CD14-positive monocyte (primary cell): ENCODE results near the gene CXCR3. TPM values are rescaled to one million over a fixed set of nuclear protein-coding genes. Genes with fewer than 3 reads are reported as not detected.

ENCODE experiments used
- DNase-seq, 3 donors: peaks; one replicate each; pipeline ENCODE4 v3.0.0-alpha.2; 2011 to 2022
- H2AFZ ChIP-seq: 2 replicates; pipeline ENCODE4 v1.6.0; 2012; ENCODE audit warnings: mild to moderate bottlenecking, low read depth, low read length, inconsistent platforms; ENCODE audit not compliant: insufficient read depth, poor library complexity, severe bottlenecking
- H3K27ac ChIP-seq, 2 donors: 1 replicate in 1 of 2; 2 replicates in 1 of 2; pipeline ENCODE4 v1.5.1; 2012 to 2013; ENCODE audit warnings: low read length in 2 of 2, control low read depth in 1 of 2, inconsistent platforms in 1 of 2, low read depth in 1 of 2, mild to moderate bottlenecking in 1 of 2
- H3K27me3 ChIP-seq, 2 donors: one replicate each; pipeline versions ENCODE4 v1.6.0 to v1.6.1; 2011 to 2013; ENCODE audit warnings: low read length in 2 of 2; ENCODE audit not compliant: control insufficient read depth in 2 of 2, insufficient read depth in 2 of 2
- H3K36me3 ChIP-seq, 2 donors: replicated peaks in 1 of 2; 1 replicate in 1 of 2; 2 replicates in 1 of 2; pipeline versions ENCODE4 v1.5.1 to v1.6.1; 2012 to 2013; ENCODE audit warnings: low read length in 2 of 2, control low read depth in 1 of 2, inconsistent platforms in 1 of 2, mild to moderate bottlenecking in 1 of 2; ENCODE audit not compliant: insufficient read depth in 2 of 2, control insufficient read depth in 1 of 2
- H3K4me1 ChIP-seq, 2 donors: 1 replicate in 1 of 2; 2 replicates in 1 of 2; pipeline versions ENCODE4 v1.5.1 to v1.6.1; 2012 to 2013; ENCODE audit warnings: low read length in 2 of 2, control low read depth in 1 of 2, inconsistent platforms in 1 of 2, mild to moderate bottlenecking in 1 of 2, moderate library complexity in 1 of 2; ENCODE audit not compliant: insufficient read depth in 2 of 2, control insufficient read depth in 1 of 2
- H3K4me2 ChIP-seq: replicated peaks from 2 replicates; pipeline ENCODE3; 2012; ENCODE audit warnings: low read length, moderate library complexity, mild to moderate bottlenecking; ENCODE audit not compliant: poor library complexity, severe bottlenecking; ENCODE audit errors: extremely low read depth
- H3K4me3 ChIP-seq, 3 experiments: fragments of 200-600 bp in 1 of 3; sonication (generic) in 1 of 3; replicated peaks in 1 of 3; 1 replicate in 2 of 3; 2 replicates in 1 of 3; pipeline ENCODE4 v1.5.1; 2011 to 2013; ENCODE audit warnings: low read length in 3 of 3, mild to moderate bottlenecking in 3 of 3, control low read depth in 2 of 3, low read depth in 2 of 3, inconsistent platforms in 1 of 3, moderate library complexity in 1 of 3
- H3K79me2 ChIP-seq: 2 replicates; pipeline ENCODE4 v1.6.0; 2012; ENCODE audit warnings: mild to moderate bottlenecking, control low read depth, inconsistent platforms, low read length, moderate library complexity; ENCODE audit not compliant: insufficient read depth
- H3K9ac ChIP-seq: 2 replicates; pipeline ENCODE4 v1.6.0; 2017; ENCODE audit warnings: low read length, mild to moderate bottlenecking; ENCODE audit not compliant: insufficient read depth, poor library complexity, severe bottlenecking
- H3K9me3 ChIP-seq, 2 donors: replicated peaks in 1 of 2; 1 replicate in 1 of 2; 2 replicates in 1 of 2; pipeline versions ENCODE4 v1.5.1 to v1.6.1; 2012 to 2013; ENCODE audit warnings: low read length in 2 of 2, control low read depth in 1 of 2; ENCODE audit not compliant: control insufficient read depth in 1 of 2, insufficient read depth in 1 of 2
- H4K20me1 ChIP-seq: 2 replicates; pipeline ENCODE4 v1.6.0; 2012; ENCODE audit warnings: mild to moderate bottlenecking, low read length, control low read depth, moderate library complexity; ENCODE audit not compliant: insufficient read depth
- H3K27ac Mint-ChIP-seq, 7 donors: one replicate each; pipeline ENCODE4 v1.8.0; 2020; ENCODE audit warnings: mild to moderate bottlenecking in 7 of 7, mixed read lengths in 7 of 7, moderate library complexity in 6 of 7, inconsistent platforms in 2 of 7
- H3K27me3 Mint-ChIP-seq, 3 donors: one replicate each; pipeline ENCODE4 v1.8.0; 2021 to 2022; ENCODE audit warnings: low read depth in 3 of 3, mild to moderate bottlenecking in 3 of 3, mixed read lengths in 3 of 3, moderate library complexity in 3 of 3, inconsistent platforms in 1 of 3
- H3K36me3 Mint-ChIP-seq, 2 donors: one replicate each; pipeline ENCODE4 v1.8.0; 2020; ENCODE audit warnings: mixed read lengths in 2 of 2, inconsistent platforms in 1 of 2, mild to moderate bottlenecking in 1 of 2
- H3K4me1 Mint-ChIP-seq: one replicate; pipeline ENCODE4 v1.8.0; 2020; ENCODE audit warnings: mild to moderate bottlenecking, mixed read lengths
- H3K4me3 Mint-ChIP-seq, 2 donors: one replicate each; pipeline ENCODE4 v1.8.0; 2020; ENCODE audit warnings: mild to moderate bottlenecking in 2 of 2, mixed read lengths in 2 of 2, moderate library complexity in 1 of 2
- H3K9me3 Mint-ChIP-seq, 7 donors: one replicate each; pipeline ENCODE4 v1.8.0; 2020 to 2022; ENCODE audit warnings: mixed read lengths in 7 of 7, mild to moderate bottlenecking in 6 of 7, moderate library complexity in 6 of 7, inconsistent platforms in 2 of 7
- CTCF ChIP-seq: fragments of 200-600 bp; IDR thresholded peaks from one replicate; pipeline ENCODE4 v1.8.0; 2022; ENCODE audit warnings: antibody characterized with exemption, mild to moderate bottlenecking
- WGBS: methylation state at CpG from one replicate; pipeline ENCODE4 v1.1.5; 2013; ENCODE audit warnings: missing lambda C conversion rate; ENCODE audit not compliant: insufficient coverage; 5-methylcytosine and 5-hydroxymethylcytosine counted together
- intact Hi-C, 2 donors: fragments of 100-400 bp; cut with micrococcal nuclease; formaldehyde crosslinking; loops; one replicate each; pipeline versions ENCODE4 v1.15.0 to v1.15.1; 2023
- polyA plus RNA-seq, 3 donors: library from polyadenylated mRNA; depleted of rRNA in 1 of 3; unstranded in 2 of 3; stranded (reverse) in 1 of 3; fragments of 300-500 nt in 2 of 3; fragments of >200 nt in 1 of 3; fragmentation: Illumina TruSeq in 2 of 3; gene quantifications; 1 replicate in 2 of 3; 2 replicates in 1 of 3; pipeline ENCODE4 v1.2.3, GENCODE V29; 2012 to 2021

Gene CXCR3
- polyA plus RNA-seq, 3 donors: 0.04 to 0.14 (median 0.10) TPM

DNA sequence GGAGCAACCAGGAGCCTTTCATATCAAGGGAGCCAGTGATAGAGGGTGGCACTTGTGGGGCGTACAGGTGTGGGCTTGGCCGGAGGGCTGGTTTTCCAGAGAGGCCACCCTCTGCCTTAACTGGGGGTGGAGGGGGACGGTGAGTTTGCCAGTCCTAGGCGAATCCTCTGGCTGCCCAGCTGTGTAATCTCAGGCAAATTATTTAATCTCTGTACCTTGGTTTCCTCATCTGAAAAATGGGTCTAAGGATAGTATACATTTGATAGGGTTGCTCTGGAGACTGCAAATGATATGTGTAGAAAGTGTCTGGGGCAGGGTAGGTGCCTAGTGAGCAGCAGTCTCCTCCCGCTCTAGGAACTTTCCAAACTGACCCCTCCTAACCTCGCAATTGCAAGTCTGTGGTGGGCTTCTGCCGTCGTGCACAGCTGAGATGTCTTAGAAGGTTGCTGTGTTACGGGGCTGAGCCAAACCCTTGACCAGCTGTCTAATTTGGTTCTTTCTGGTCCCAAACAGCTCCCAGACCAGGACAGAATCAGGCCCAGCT, 3.8 kb upstream of the CXCR3 start:
- no peak for DNase-seq
- H3K4me2 ChIP-seq: no peak overlapping the region
- Mint-ChIP-seq H3K4me1 (peaks cover 19% of the 10 kb centered on the region), H3K27ac (no peak overlapping the region), H3K27me3 (peaks cover 0 to 5% (median 0%) of the 10 kb centered on the region in 3 donors), H3K36me3 (no peaks in the 10 kb centered on the region), H3K9me3 (peaks cover 0 to 2% (median 0%) of the 10 kb centered on the region in 7 donors), H3K4me3 (no peak overlapping the region)
- no peak overlapping the region for H3K27ac ChIP-seq
- H3K9ac ChIP-seq: no peak overlapping the region
- H3K4me3 ChIP-seq: no peak overlapping the region
- WGBS: 88% methylated on average over 1 of the region's 9 CpGs
- H3K36me3 ChIP-seq: no peaks in the 10 kb centered on the region
- H4K20me1 ChIP-seq: no peaks in the 10 kb centered on the region
- no peak for TF ChIP-seq CTCF
- no peak overlapping the region for H2AFZ ChIP-seq
- H3K79me2 ChIP-seq: no peaks in the 10 kb centered on the region
- no peaks in the 10 kb centered on the region for H3K27me3 ChIP-seq
- H3K9me3 ChIP-seq: no peaks in the 10 kb centered on the region
- intact Hi-C loops: no loop called here
- H3K4me1 ChIP-seq: peaks cover 18 to 20% of the 10 kb centered on the region in 2 donors

GRCh38 chrX:71621603-71622002, 3.3 kb upstream of the CXCR3 start:
- H3K9me3 Mint-ChIP-seq: peaks cover 0 to 2% (median 0%) of the 10 kb centered on the region in 7 donors
- no peaks in the 10 kb centered on the region for H4K20me1 ChIP-seq
- peaks cover 18 to 20% of the 10 kb centered on the region in 2 donors for H3K4me1 ChIP-seq
- no peak overlapping the region for H3K27ac Mint-ChIP-seq
- H3K27me3 ChIP-seq: no peaks in the 10 kb centered on the region
- H3K9ac ChIP-seq: no peak overlapping the region
- no peak overlapping the region for H2AFZ ChIP-seq
- H3K36me3 ChIP-seq: no peaks in the 10 kb centered on the region
- no peak overlapping the region for H3K4me2 ChIP-seq
- DNase-seq: no peak
- no peaks in the 10 kb centered on the region for H3K79me2 ChIP-seq
- H3K27me3 Mint-ChIP-seq: peaks cover 0 to 6% (median 0%) of the 10 kb centered on the region in 3 donors
- no peak overlapping the region for H3K4me3 Mint-ChIP-seq
- TF ChIP-seq CTCF: no peak
- 79% methylated on average over 3 of the region's 6 CpGs for WGBS
- no peak overlapping the region for H3K27ac ChIP-seq
- intact Hi-C loops: no loop called here
- H3K4me1 Mint-ChIP-seq: peaks cover 19% of the 10 kb centered on the region
- H3K4me3 ChIP-seq: no peak overlapping the region
- H3K36me3 Mint-ChIP-seq: no peaks in the 10 kb centered on the region
- no peaks in the 10 kb centered on the region for H3K9me3 ChIP-seq
